Astrocyte of the cerebellum (primary cell): Measurements from ENCODE around the gene ZNF691.

Experiments
- DNase-seq: peaks from one replicate; pipeline ENCODE4 v3.0.0-alpha.2; 2011; ENCODE audit warnings: low read depth
- H3K4me3 ChIP-seq: 2 replicates; pipeline ENCODE4 v1.5.1; 2011; ENCODE audit warnings: mild to moderate bottlenecking, low read depth, low read length, moderate library complexity
- in situ Hi-C: cut with HindIII; loops from 2 replicates; pipeline ENCODE4 v1.10.0; 2017; ENCODE audit warnings: low sequenced_read_pairs
- TF ChIP-seq, protein P1 (sequence below): IDR thresholded peaks from 2 replicates; pipeline ENCODE4 v1.5.1; 2012; ENCODE audit warnings: low read length, low read depth, moderate library complexity, mild to moderate bottlenecking; ENCODE audit errors: missing control alignments

ZNF691 gene

GRCh38 chr1:42838482-42839190 lies 7.8 kb upstream of the ZNF691 start:
- TF ChIP-seq, protein P1, sequence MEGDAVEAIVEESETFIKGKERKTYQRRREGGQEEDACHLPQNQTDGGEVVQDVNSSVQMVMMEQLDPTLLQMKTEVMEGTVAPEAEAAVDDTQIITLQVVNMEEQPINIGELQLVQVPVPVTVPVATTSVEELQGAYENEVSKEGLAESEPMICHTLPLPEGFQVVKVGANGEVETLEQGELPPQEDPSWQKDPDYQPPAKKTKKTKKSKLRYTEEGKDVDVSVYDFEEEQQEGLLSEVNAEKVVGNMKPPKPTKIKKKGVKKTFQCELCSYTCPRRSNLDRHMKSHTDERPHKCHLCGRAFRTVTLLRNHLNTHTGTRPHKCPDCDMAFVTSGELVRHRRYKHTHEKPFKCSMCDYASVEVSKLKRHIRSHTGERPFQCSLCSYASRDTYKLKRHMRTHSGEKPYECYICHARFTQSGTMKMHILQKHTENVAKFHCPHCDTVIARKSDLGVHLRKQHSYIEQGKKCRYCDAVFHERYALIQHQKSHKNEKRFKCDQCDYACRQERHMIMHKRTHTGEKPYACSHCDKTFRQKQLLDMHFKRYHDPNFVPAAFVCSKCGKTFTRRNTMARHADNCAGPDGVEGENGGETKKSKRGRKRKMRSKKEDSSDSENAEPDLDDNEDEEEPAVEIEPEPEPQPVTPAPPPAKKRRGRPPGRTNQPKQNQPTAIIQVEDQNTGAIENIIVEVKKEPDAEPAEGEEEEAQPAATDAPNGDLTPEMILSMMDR = no peak
- no peak for DNase-seq
- no peak overlapping the region for H3K4me3 ChIP-seq
- in situ Hi-C loops = no loop called here

DNA sequence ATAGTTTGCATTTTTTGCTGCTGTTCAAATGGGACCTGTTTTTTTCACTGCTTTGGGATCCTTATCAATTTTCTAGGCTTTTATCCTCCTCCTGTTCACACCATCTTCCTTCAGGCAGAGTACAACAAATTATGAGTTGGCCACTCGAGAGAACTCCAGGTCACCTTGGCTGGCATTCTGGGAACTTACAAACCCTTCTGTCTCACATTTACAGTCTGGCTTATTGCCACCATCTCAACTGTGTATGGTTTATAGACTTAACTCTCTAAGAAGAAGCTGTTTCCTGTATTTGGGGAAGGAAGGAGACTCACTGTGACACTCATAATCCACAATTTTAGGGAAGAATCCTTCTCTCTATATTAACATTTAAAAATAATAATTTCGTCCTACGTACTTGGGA lies 5.4 kb upstream of the ZNF691 start:
- in situ Hi-C loops = no loop called here
- TF ChIP-seq, protein P1 = no peak
- no peak for DNase-seq

DNA sequence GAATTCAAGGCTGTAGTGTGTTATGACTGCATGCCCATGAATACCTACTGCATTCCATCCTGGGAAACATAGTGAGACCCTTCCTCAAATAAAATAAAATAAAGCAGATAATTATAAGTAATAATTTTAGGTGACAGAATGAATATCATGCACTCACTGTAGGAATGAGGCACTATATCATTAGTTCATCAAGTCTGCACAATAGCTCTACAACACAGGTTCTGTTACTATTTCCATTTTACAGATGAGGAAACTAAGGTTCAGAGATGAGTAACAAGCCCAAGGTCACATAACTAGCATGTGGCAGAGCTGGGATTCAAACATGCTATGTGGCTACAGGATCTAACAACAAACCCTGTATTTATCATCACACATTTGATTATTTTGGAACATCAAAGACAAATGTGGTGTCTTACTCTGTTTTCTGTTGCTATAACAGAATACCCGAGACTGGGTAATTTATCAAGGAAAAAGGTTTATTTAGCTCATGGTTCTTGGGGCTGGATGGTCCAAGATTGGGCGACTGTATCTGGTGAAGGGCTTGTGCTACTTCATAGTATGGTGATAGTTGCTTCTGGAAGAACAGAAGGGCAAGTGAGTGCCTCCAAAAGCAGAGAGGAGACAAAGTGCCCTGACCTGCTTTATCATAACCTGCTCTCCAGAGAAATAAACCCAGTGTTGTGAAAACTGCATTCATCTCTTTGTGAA lies 4.8 kb upstream of the ZNF691 start:
- in situ Hi-C loops = no loop called here
- H3K4me3 ChIP-seq = no peak overlapping the region
- no peak for DNase-seq
- TF ChIP-seq, protein P1 = no peak

More for the DNA sequence above, 5.4 kb upstream of the ZNF691 start:
- H3K4me3 ChIP-seq = no peak overlapping the region

- H3K4me3 ChIP-seq = no peak overlapping the region
- TF ChIP-seq, protein P1 = no peak
- in situ Hi-C loops = no loop called here
- DNase-seq = no peak
Observed at GRCh38 chr1:42844592-42845140, 1.7 kb upstream of the ZNF691 start.

DNA sequence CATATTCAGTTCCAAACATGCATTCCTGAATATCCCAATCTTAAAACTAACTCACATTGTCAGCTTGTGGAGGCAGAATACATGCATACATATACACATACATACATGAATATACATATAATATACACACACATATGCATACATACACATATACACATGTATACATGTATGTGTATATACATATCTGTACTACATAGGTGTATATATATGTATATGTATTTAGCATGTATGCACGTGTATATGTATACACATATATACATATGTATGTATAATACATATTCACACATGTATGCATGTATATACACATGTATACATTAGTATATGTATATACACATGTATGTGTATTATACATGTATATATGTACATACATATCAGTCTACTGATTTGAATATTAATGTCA lies 1.2 kb upstream of the ZNF691 start:
- H3K4me3 ChIP-seq = no peak overlapping the region
- TF ChIP-seq, protein P1 = no peak
- DNase-seq = no peak
- in situ Hi-C loops = no loop called here

- in situ Hi-C loops = no loop called here
- no peak for DNase-seq
- peak overlapping the region; percentile 70 for H3K4me3 ChIP-seq
- TF ChIP-seq, protein P1 = no peak
Observed at GRCh38 chr1:42845866-42846256, 552 bp upstream of the ZNF691 start.
